WTC11 (cell line): ENCODE data around the gene CERS2. TPM values are rescaled to one million over a fixed set of nuclear protein-coding genes. Genes with fewer than 3 reads are reported as not detected.
A peak's percentile ranks its signal among the peaks of the same experiment; 100 is the strongest.

Experiments
- ATAC-seq: fragments of 200-7000 bp; cut with Tn5 transposase; 2 replicates; pipeline ENCODE4 v1.10.0; 2021; ENCODE audit warnings: mild to moderate bottlenecking, moderate library complexity
- CTCF ChIA-PET: fragments of 300-600 bp; sonication (Branson Sonifier 250); formaldehyde crosslinking; loops from one replicate; lab custom pipeline; 2021; ENCODE audit warnings: antibody characterized with exemption; lab: Charles Lee
- POLR2A ChIA-PET: fragments of 350-600 bp; sonication (Branson Sonifier 250); formaldehyde crosslinking; loops from one replicate; lab custom pipeline; 2021; ENCODE audit warnings: antibody characterized with exemption; lab: Charles Lee
- DNase-seq: peaks from one replicate; pipeline ENCODE4 v3.0.0; 2021; ENCODE audit warnings: low spot score
- H3K27ac Mint-ChIP-seq: 2 replicates; pipeline ENCODE4 v1.8.0; 2021; ENCODE audit warnings: mixed read lengths
- H3K27me3 Mint-ChIP-seq: 2 replicates; pipeline ENCODE4 v1.8.0; 2021; ENCODE audit warnings: low read depth, mild to moderate bottlenecking, moderate library complexity, mixed read lengths
- H3K36me3 Mint-ChIP-seq: 2 replicates; pipeline ENCODE4 v1.8.0; 2021; ENCODE audit warnings: mixed read lengths
- H3K4me1 Mint-ChIP-seq: 2 replicates; pipeline ENCODE4 v1.8.0; 2022; ENCODE audit warnings: mixed read lengths
- H3K4me3 Mint-ChIP-seq: 2 replicates; pipeline ENCODE4 v1.8.0; 2021; ENCODE audit warnings: mild to moderate bottlenecking, moderate library complexity, mixed read lengths
- H3K9me3 Mint-ChIP-seq: 2 replicates; pipeline ENCODE4 v1.8.0; 2021; ENCODE audit warnings: mixed read lengths
- CREB1 ChIP-seq: sonication (generic); formaldehyde crosslinking; IDR thresholded peaks from 2 replicates; pipeline ENCODE4 v1.8.0; 2023; ENCODE audit warnings: mild to moderate bottlenecking, missing genetic modification reagents
- ESRRA ChIP-seq: sonication (generic); formaldehyde crosslinking; IDR thresholded peaks from 2 replicates; pipeline ENCODE4 v1.8.1; 2022; ENCODE audit warnings: mild to moderate bottlenecking, missing genetic modification reagents, borderline replicate concordance
- ETV6 ChIP-seq: sonication (generic); formaldehyde crosslinking; IDR thresholded peaks from 2 replicates; pipeline ENCODE4 v1.8.1; 2022; ENCODE audit warnings: mild to moderate bottlenecking, missing genetic modification reagents
- FOXJ3 ChIP-seq: sonication (generic); formaldehyde crosslinking; IDR thresholded peaks from 2 replicates; pipeline ENCODE4 v1.9.0; 2021; ENCODE audit warnings: missing genetic modification reagents, mild to moderate bottlenecking, borderline replicate concordance
- GABPB1 ChIP-seq: sonication (generic); formaldehyde crosslinking; IDR thresholded peaks from 2 replicates; pipeline ENCODE4 v1.8.1; 2023; ENCODE audit warnings: mild to moderate bottlenecking, missing genetic modification reagents
- MXD4 ChIP-seq: fragments of 250-450 bp; sonication (Bioruptor Pico); IDR thresholded peaks from 2 replicates; pipeline ENCODE4 v1.8.0; 2021; ENCODE audit warnings: mild to moderate bottlenecking, moderate library complexity, borderline replicate concordance
- NFATC4 ChIP-seq: fragments of 250-450 bp; sonication (Bioruptor Pico); IDR thresholded peaks from 2 replicates; pipeline ENCODE4 v1.9.0; 2021; ENCODE audit warnings: mild to moderate bottlenecking
- NFE2L1 ChIP-seq: sonication (generic); formaldehyde crosslinking; IDR thresholded peaks from 2 replicates; pipeline ENCODE4 v1.8.1; 2023; ENCODE audit warnings: missing genetic modification reagents
- NR1H2 ChIP-seq: sonication (generic); formaldehyde crosslinking; IDR thresholded peaks from 2 replicates; pipeline ENCODE4 v1.9.0; 2021; ENCODE audit warnings: mild to moderate bottlenecking, moderate library complexity, missing genetic modification reagents
- RELA ChIP-seq: sonication (generic); formaldehyde crosslinking; IDR thresholded peaks from 2 replicates; pipeline ENCODE4 v1.8.1; 2022; ENCODE audit warnings: missing genetic modification reagents, mild to moderate bottlenecking, borderline replicate concordance
- RORB ChIP-seq: fragments of 250-450 bp; sonication (Bioruptor Pico); IDR thresholded peaks from 2 replicates; pipeline ENCODE4 v1.9.0; 2021; ENCODE audit warnings: mild to moderate bottlenecking
- SMAD4 ChIP-seq: sonication (generic); formaldehyde crosslinking; IDR thresholded peaks from 2 replicates; pipeline ENCODE4 v1.8.0; 2022; ENCODE audit warnings: mild to moderate bottlenecking, missing genetic modification reagents
- TCF7 ChIP-seq: sonication (generic); formaldehyde crosslinking; IDR thresholded peaks from 2 replicates; pipeline ENCODE4 v1.8.0; 2022; ENCODE audit warnings: mild to moderate bottlenecking, low read depth, missing genetic modification reagents, moderate library complexity
- TP53 ChIP-seq: sonication (generic); formaldehyde crosslinking; IDR thresholded peaks from 2 replicates; pipeline ENCODE4 v1.8.1; 2023; ENCODE audit warnings: mild to moderate bottlenecking, missing genetic modification reagents
- ZNF317 ChIP-seq: sonication (generic); formaldehyde crosslinking; IDR thresholded peaks from 2 replicates; pipeline ENCODE4 v1.8.1; 2023; ENCODE audit warnings: low read depth, mild to moderate bottlenecking, moderate library complexity, missing genetic modification reagents, borderline replicate concordance
- ZNF396 ChIP-seq: fragments of 250-450 bp; sonication (Bioruptor Pico); IDR thresholded peaks from 2 replicates; pipeline ENCODE4 v1.8.0; 2021; ENCODE audit warnings: mild to moderate bottlenecking, moderate library complexity, borderline replicate concordance
- ZNF423 ChIP-seq: fragments of 250-450 bp; sonication (Bioruptor Pico); IDR thresholded peaks from 2 replicates; pipeline ENCODE4 v2.1.2; 2022; ENCODE audit warnings: mild to moderate bottlenecking, moderate library complexity
- total RNA-seq: library from RNA; stranded (reverse); gene quantifications from 3 replicates; pipeline ENCODE4 v1.2.3, GENCODE V29; 2021
- TF ChIP-seq, protein P1 (sequence below): sonication (generic); formaldehyde crosslinking; IDR thresholded peaks from 2 replicates; pipeline ENCODE4 v1.8.1; 2022; ENCODE audit warnings: mild to moderate bottlenecking, missing genetic modification reagents, moderate library complexity, borderline replicate concordance
- TF ChIP-seq, protein P2 (sequence below): sonication (generic); formaldehyde crosslinking; IDR thresholded peaks from 2 replicates; pipeline ENCODE4 v1.8.1; 2022; ENCODE audit warnings: mild to moderate bottlenecking, moderate library complexity, missing genetic modification reagents
- TF ChIP-seq, protein P3 (sequence below): sonication (generic); formaldehyde crosslinking; conservative IDR thresholded peaks from 2 replicates; pipeline ENCODE4 v1.8.1; 2023; ENCODE audit warnings: mild to moderate bottlenecking, low read depth, missing genetic modification reagents, moderate library complexity
- TF ChIP-seq, protein P4 (sequence below): fragments of 250-450 bp; sonication (Bioruptor Pico); IDR thresholded peaks from 2 replicates; pipeline ENCODE4 v1.9.0; 2021; ENCODE audit warnings: mild to moderate bottlenecking, borderline replicate concordance
- TF ChIP-seq, protein P5 (sequence below): sonication (generic); formaldehyde crosslinking; IDR thresholded peaks from 2 replicates; pipeline ENCODE4 v1.8.1; 2022; ENCODE audit warnings: missing genetic modification reagents, borderline replicate concordance
- TF ChIP-seq, protein P6 (sequence below): sonication (generic); formaldehyde crosslinking; IDR thresholded peaks from 2 replicates; pipeline ENCODE4 v1.8.0; 2022; ENCODE audit warnings: mild to moderate bottlenecking, missing genetic modification reagents

Gene CERS2
- total RNA-seq, 1 experiment from 2014 or later = 182 TPM

DNA sequence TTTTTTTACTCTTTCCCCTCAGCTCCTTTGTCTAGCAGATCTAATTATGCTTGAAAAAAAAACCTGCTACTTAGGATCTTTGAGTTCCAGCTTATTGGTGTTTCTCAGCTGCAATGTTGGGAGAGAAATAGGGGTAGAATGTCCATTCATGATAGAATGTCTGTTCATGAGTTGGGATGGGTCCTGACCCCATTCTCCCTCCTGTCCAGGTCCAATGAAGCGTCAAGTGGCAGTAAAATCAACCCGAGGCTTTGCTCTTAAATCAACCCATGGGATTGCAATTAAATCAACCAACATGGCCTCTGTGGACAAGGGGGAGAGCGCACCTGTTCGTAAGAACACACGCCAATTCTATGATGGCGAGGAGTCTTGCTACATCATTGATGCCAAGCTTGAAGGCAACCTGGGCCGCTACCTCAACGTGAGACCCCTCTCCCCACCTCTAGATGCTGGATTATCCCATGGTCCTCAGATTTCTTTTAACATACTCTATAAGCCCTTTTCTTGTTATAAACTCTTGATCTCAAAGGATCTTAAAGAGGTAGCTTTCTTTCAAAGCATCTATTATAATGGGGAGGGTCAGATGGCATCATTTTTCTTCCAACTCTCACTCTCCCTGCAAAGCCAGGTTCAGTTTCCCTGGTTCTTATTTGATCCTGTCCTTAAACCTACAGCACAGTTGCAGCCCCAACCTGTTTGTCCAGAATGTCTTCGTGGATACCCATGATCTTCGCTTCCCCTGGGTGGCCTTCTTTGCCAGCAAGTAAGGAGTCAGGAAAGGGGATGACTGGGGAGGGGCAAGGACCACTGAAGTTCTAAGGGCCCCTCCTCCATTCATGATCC lies 11.1 kb downstream of the CERS2 start:
- ATAC-seq = no peak
- Mint-ChIP-seq H3K9me3 (no peaks in the 10 kb centered on the region), H3K27me3 (no peaks in the 10 kb centered on the region), H3K4me3 (no peak overlapping the region), H3K36me3 (peaks cover 89% of the 10 kb centered on the region), H3K4me1 (no peaks in the 10 kb centered on the region), H3K27ac (peak overlapping the region; percentile 33; the same call in 1 of the 2 replicates)
- DNase-seq = no peak
- ChIA-PET POLR2A (no interaction called here), CTCF (interaction anchor here (0.9 to 1.7 kb wide), 2 partner anchors 16 to 17 kb away, joined by 3 to 5 read pairs; no protein-coding TSS in a partner anchor)
- TF ChIP-seq FOXJ3 (CRISPR knock-in tag) (no peak), TCF7 (CRISPR knock-in tag) (no peak), NR1H2 (CRISPR knock-in tag) (no peak), SMAD4 (CRISPR knock-in tag) (no peak), NFE2L1 (no peak), ESRRA (no peak), ZNF423 (CRISPR knock-in tag) (no peak), CREB1 (no peak), RORB (CRISPR knock-in tag) (no peak), GABPB1 (CRISPR knock-in tag) (no peak), NFATC4 (CRISPR knock-in tag) (no peak), RELA (no peak), ETV6 (CRISPR knock-in tag) (no peak)
- TF ChIP-seq, protein P1, sequence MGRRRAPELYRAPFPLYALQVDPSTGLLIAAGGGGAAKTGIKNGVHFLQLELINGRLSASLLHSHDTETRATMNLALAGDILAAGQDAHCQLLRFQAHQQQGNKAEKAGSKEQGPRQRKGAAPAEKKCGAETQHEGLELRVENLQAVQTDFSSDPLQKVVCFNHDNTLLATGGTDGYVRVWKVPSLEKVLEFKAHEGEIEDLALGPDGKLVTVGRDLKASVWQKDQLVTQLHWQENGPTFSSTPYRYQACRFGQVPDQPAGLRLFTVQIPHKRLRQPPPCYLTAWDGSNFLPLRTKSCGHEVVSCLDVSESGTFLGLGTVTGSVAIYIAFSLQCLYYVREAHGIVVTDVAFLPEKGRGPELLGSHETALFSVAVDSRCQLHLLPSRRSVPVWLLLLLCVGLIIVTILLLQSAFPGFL (CRISPR knock-in tag) = no peak
- TF ChIP-seq, protein P2, sequence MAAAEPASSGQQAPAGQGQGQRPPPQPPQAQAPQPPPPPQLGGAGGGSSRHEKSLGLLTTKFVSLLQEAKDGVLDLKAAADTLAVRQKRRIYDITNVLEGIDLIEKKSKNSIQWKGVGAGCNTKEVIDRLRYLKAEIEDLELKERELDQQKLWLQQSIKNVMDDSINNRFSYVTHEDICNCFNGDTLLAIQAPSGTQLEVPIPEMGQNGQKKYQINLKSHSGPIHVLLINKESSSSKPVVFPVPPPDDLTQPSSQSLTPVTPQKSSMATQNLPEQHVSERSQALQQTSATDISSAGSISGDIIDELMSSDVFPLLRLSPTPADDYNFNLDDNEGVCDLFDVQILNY (CRISPR knock-in tag) = no peak
- TF ChIP-seq, protein P3, sequence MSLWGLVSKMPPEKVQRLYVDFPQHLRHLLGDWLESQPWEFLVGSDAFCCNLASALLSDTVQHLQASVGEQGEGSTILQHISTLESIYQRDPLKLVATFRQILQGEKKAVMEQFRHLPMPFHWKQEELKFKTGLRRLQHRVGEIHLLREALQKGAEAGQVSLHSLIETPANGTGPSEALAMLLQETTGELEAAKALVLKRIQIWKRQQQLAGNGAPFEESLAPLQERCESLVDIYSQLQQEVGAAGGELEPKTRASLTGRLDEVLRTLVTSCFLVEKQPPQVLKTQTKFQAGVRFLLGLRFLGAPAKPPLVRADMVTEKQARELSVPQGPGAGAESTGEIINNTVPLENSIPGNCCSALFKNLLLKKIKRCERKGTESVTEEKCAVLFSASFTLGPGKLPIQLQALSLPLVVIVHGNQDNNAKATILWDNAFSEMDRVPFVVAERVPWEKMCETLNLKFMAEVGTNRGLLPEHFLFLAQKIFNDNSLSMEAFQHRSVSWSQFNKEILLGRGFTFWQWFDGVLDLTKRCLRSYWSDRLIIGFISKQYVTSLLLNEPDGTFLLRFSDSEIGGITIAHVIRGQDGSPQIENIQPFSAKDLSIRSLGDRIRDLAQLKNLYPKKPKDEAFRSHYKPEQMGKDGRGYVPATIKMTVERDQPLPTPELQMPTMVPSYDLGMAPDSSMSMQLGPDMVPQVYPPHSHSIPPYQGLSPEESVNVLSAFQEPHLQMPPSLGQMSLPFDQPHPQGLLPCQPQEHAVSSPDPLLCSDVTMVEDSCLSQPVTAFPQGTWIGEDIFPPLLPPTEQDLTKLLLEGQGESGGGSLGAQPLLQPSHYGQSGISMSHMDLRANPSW (CRISPR knock-in tag) = no peak

DNA sequence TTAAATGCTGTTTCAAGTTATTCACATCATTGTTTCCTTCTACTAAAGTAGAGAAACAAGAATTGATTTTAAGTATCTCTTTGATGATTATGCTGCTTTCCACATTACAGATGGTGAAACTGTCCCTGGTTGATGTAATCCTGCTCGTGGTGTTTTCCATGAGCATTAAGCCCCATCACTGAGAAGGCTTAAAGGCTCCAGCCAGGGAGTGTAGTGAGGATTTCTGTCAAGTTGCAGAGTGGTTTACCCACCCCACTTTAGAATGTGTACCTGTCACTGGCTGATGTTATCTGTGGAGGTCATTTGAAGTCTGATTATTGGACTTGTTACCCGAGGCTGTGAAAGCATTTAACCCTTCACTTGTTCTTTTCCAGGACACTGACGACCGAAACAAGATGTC lies 12.9 kb downstream of the CERS2 start:
- CTCF ChIA-PET = interaction anchor here (1.0 to 1.7 kb wide), 3 partner anchors 10 to 35 kb away, joined by 3 to 5 read pairs (median 5); no protein-coding TSS in a partner anchor
- TF ChIP-seq ZNF396 (CRISPR knock-in tag) = no peak
- no peak for TF ChIP-seq ZNF317
- TF ChIP-seq, protein P4, sequence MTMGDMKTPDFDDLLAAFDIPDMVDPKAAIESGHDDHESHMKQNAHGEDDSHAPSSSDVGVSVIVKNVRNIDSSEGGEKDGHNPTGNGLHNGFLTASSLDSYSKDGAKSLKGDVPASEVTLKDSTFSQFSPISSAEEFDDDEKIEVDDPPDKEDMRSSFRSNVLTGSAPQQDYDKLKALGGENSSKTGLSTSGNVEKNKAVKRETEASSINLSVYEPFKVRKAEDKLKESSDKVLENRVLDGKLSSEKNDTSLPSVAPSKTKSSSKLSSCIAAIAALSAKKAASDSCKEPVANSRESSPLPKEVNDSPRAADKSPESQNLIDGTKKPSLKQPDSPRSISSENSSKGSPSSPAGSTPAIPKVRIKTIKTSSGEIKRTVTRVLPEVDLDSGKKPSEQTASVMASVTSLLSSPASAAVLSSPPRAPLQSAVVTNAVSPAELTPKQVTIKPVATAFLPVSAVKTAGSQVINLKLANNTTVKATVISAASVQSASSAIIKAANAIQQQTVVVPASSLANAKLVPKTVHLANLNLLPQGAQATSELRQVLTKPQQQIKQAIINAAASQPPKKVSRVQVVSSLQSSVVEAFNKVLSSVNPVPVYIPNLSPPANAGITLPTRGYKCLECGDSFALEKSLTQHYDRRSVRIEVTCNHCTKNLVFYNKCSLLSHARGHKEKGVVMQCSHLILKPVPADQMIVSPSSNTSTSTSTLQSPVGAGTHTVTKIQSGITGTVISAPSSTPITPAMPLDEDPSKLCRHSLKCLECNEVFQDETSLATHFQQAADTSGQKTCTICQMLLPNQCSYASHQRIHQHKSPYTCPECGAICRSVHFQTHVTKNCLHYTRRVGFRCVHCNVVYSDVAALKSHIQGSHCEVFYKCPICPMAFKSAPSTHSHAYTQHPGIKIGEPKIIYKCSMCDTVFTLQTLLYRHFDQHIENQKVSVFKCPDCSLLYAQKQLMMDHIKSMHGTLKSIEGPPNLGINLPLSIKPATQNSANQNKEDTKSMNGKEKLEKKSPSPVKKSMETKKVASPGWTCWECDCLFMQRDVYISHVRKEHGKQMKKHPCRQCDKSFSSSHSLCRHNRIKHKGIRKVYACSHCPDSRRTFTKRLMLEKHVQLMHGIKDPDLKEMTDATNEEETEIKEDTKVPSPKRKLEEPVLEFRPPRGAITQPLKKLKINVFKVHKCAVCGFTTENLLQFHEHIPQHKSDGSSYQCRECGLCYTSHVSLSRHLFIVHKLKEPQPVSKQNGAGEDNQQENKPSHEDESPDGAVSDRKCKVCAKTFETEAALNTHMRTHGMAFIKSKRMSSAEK (CRISPR knock-in tag) = no peak
- TF ChIP-seq, protein P5, sequence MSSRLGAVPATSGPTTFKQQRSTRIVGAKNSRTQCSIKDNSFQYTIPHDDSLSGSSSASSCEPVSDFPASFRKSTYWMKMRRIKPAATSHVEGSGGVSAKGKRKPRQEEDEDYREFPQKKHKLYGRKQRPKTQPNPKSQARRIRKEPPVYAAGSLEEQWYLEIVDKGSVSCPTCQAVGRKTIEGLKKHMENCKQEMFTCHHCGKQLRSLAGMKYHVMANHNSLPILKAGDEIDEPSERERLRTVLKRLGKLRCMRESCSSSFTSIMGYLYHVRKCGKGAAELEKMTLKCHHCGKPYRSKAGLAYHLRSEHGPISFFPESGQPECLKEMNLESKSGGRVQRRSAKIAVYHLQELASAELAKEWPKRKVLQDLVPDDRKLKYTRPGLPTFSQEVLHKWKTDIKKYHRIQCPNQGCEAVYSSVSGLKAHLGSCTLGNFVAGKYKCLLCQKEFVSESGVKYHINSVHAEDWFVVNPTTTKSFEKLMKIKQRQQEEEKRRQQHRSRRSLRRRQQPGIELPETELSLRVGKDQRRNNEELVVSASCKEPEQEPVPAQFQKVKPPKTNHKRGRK (CRISPR knock-in tag) = no peak
- no peak for TF ChIP-seq TP53 (CRISPR knock-in tag)
- TF ChIP-seq MXD4 = no peak
- TF ChIP-seq, protein P6, sequence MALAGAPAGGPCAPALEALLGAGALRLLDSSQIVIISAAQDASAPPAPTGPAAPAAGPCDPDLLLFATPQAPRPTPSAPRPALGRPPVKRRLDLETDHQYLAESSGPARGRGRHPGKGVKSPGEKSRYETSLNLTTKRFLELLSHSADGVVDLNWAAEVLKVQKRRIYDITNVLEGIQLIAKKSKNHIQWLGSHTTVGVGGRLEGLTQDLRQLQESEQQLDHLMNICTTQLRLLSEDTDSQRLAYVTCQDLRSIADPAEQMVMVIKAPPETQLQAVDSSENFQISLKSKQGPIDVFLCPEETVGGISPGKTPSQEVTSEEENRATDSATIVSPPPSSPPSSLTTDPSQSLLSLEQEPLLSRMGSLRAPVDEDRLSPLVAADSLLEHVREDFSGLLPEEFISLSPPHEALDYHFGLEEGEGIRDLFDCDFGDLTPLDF (CRISPR knock-in tag) = no peak

More for the DNA sequence above, 12.9 kb downstream of the CERS2 start:
- Mint-ChIP-seq H3K27ac (no peak overlapping the region), H3K4me1 (no peaks in the 10 kb centered on the region), H3K9me3 (no peaks in the 10 kb centered on the region), H3K4me3 (no peak overlapping the region), H3K36me3 (peaks cover 85% of the 10 kb centered on the region), H3K27me3 (no peaks in the 10 kb centered on the region)
- ATAC-seq (no peak), DNase-seq (no peak)
- POLR2A ChIA-PET = no interaction called here
